T-helper 1 cell treated with Interleukin-12 subunit alpha and Interleukin-12 subunit beta and Interleukin-4 antibody, amounts not matched to agents 30 ng/mL and 1 ng/mL, for 36 hours (primary cell): Measurements from ENCODE around the gene TNFAIP3. TPM values are rescaled to one million over a fixed set of nuclear protein-coding genes. Genes with fewer than 3 reads are reported as not detected.

Source experiments
- intact Hi-C: fragments of 100-400 bp; cut with micrococcal nuclease; formaldehyde crosslinking; loops from one replicate; pipeline ENCODE4 v1.15.1; 2024
- total RNA-seq: library from RNA; stranded (reverse); gene quantifications from 2 replicates; pipeline ENCODE4 v1.2.3, GENCODE V29; 2022

The TNFAIP3 gene
- 180 and 184 TPM in 2 replicates for total RNA-seq

GRCh38 chr6:137866914-137867684, at the start of gene TNFAIP3:
TNFAIP3 (plus strand) TSS chr6:137867259; CDS start chr6:137871228, 3,969 bp downstream.
- intact Hi-C loops, result loop anchor here (1.0 to 5.0 kb wide), 9 partner anchors 43 to 1115 kb away; no protein-coding TSS in a partner anchor

GRCh38 chr6:137818440-137818839, 48.6 kb upstream of the TNFAIP3 start:
- intact Hi-C loops, result no loop called here

GRCh38 chr6:137819740-137820139, 47.3 kb upstream of the TNFAIP3 start:
- intact Hi-C loops, result loop anchor here (1.0 to 10.0 kb wide), 3 partner anchors 8 to 605 kb away; partner anchors contain the start of gene IFNGR1

- intact Hi-C loops, result loop anchor here (10.0 kb wide), 1 partner anchor 606 kb away; the partner anchor contains the start of gene IFNGR1
Measured at GRCh38 chr6:137820425-137820824, 46.6 kb upstream of the TNFAIP3 start.

- intact Hi-C loops, result loop anchor here (10.0 kb wide), 1 partner anchor 606 kb away; the partner anchor contains the start of gene IFNGR1
Measured at GRCh38 chr6:137820952-137821351, 46.1 kb upstream of the TNFAIP3 start.

- intact Hi-C loops, result loop anchor here (10.0 kb wide), 1 partner anchor 607 kb away; the partner anchor contains the start of gene IFNGR1
Measured at GRCh38 chr6:137821491-137821890, 45.6 kb upstream of the TNFAIP3 start.

- intact Hi-C loops, result loop anchor here (1.0 to 10.0 kb wide), 13 partner anchors 8 to 609 kb away; partner anchors contain the start of gene IFNGR1
Measured at GRCh38 chr6:137823826-137824555, 43.1 kb upstream of the TNFAIP3 start.

- intact Hi-C loops, result loop anchor here (1.0 to 10.0 kb wide), 13 partner anchors 8 to 610 kb away; partner anchors contain the start of gene IFNGR1
Measured at GRCh38 chr6:137824556-137824879, 42.5 kb upstream of the TNFAIP3 start.

GRCh38 chr6:137824896-137825295, 42.2 kb upstream of the TNFAIP3 start:
- intact Hi-C loops, result loop anchor here (1.0 to 10.0 kb wide), 13 partner anchors 9 to 610 kb away; partner anchors contain the start of gene IFNGR1

GRCh38 chr6:137827411-137827940, 39.6 kb upstream of the TNFAIP3 start:
- intact Hi-C loops, result loop anchor here (10.0 kb wide), 1 partner anchor 613 kb away; the partner anchor contains the start of gene IFNGR1

- intact Hi-C loops, result loop anchor here (1.0 to 10.0 kb wide), 2 partner anchors 28 to 613 kb away; partner anchors contain the start of gene IFNGR1
Measured at GRCh38 chr6:137827977-137828810, 38.9 kb upstream of the TNFAIP3 start.

- intact Hi-C loops, result loop anchor here (1.0 to 10.0 kb wide), 2 partner anchors 9 to 615 kb away; partner anchors contain the start of gene IFNGR1
Measured at GRCh38 chr6:137829641-137830083, 37.4 kb upstream of the TNFAIP3 start.

- intact Hi-C loops, result loop anchor here (1.0 kb wide), 1 partner anchor 8 kb away; no protein-coding TSS in a partner anchor
Measured at GRCh38 chr6:137830511-137830911, 36.5 kb upstream of the TNFAIP3 start.

GRCh38 chr6:137832110-137832509, 34.9 kb upstream of the TNFAIP3 start:
- intact Hi-C loops, result no loop called here

GRCh38 chr6:137834508-137834907, 32.6 kb upstream of the TNFAIP3 start:
- intact Hi-C loops, result no loop called here

- intact Hi-C loops, result no loop called here
Measured at GRCh38 chr6:137836788-137837187, 30.3 kb upstream of the TNFAIP3 start.

GRCh38 chr6:137838090-137838489, 29.0 kb upstream of the TNFAIP3 start:
- intact Hi-C loops, result loop anchor here (1.0 kb wide), 1 partner anchor 8 kb away; no protein-coding TSS in a partner anchor

- intact Hi-C loops, result loop anchor here (1.0 kb wide), 1 partner anchor 8 kb away; no protein-coding TSS in a partner anchor
Measured at GRCh38 chr6:137838597-137838996, 28.5 kb upstream of the TNFAIP3 start.

GRCh38 chr6:137839076-137839475, 28.0 kb upstream of the TNFAIP3 start:
- intact Hi-C loops, result no loop called here

- intact Hi-C loops, result no loop called here
Measured at GRCh38 chr6:137840252-137840651, 26.8 kb upstream of the TNFAIP3 start.
